Endothelial cell of umbilical vein (primary cell): ENCODE data around the gene DLGAP4.

Experiments used
- EZH2 ChIP-seq: IDR thresholded peaks from 2 replicates; pipeline ENCODE4 v1.6.1; 2012; ENCODE audit warnings: borderline replicate concordance, low read depth, mild to moderate bottlenecking, moderate library complexity, low read length, inconsistent platforms; ENCODE audit not compliant: severe bottlenecking
- GATA2 ChIP-seq: IDR thresholded peaks from 2 replicates; pipeline ENCODE4 v1.7.0; 2011; ENCODE audit warnings: low read depth, mild to moderate bottlenecking, moderate library complexity, mixed read lengths, low read length; ENCODE audit not compliant: insufficient read length, insufficient read depth
- POLR2A ChIP-seq: IDR thresholded peaks from 2 replicates; pipeline ENCODE4 v1.6.1; 2012; ENCODE audit warnings: low read depth, mild to moderate bottlenecking, control low read depth, low read length
- POLR2AphosphoS5 ChIP-seq: IDR thresholded peaks from 2 replicates; pipeline ENCODE4 v1.6.1; 2012; ENCODE audit warnings: low read depth, mild to moderate bottlenecking, control low read depth, low read length, moderate library complexity; ENCODE audit not compliant: insufficient read depth
- TF ChIP-seq, protein P1 (sequence below), 2 donors: IDR thresholded peaks; 1 replicate in 1 of 2; 2 replicates in 1 of 2; pipeline ENCODE4 v1.5.1; 2011; ENCODE audit warnings: low read length in 2 of 2, mild to moderate bottlenecking in 2 of 2, moderate library complexity in 2 of 2, control low read depth in 1 of 2, inconsistent platforms in 1 of 2, low read depth in 1 of 2; ENCODE audit not compliant: insufficient read depth in 1 of 2; ENCODE audit errors: extremely low read depth in 1 of 2
- TF ChIP-seq, protein P2 (sequence below): IDR thresholded peaks from 2 replicates; pipeline ENCODE4 v1.6.1; 2011; ENCODE audit not compliant: insufficient read depth, insufficient read length

DNA sequence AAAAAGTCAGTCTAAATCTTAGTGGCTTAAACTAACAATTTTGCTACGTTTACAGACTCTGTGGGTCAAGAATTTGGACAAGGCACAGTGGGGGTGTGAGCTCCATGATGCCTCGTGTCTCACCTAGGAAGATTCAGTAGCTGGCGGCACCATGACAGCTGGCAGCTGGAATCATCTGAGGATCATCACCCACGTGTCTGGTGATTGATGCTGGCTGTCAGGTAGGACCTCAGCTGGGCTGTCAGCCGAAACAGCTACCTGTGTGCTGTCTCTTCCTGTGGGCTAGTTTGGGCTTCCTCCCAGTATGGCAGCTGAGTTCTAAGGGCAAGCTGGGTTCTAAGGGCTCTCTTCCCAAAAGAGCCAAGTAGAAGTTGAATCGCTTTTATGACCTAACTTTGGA lies 26.4 kb upstream of the DLGAP4 start:
- TF ChIP-seq, protein P1, sequence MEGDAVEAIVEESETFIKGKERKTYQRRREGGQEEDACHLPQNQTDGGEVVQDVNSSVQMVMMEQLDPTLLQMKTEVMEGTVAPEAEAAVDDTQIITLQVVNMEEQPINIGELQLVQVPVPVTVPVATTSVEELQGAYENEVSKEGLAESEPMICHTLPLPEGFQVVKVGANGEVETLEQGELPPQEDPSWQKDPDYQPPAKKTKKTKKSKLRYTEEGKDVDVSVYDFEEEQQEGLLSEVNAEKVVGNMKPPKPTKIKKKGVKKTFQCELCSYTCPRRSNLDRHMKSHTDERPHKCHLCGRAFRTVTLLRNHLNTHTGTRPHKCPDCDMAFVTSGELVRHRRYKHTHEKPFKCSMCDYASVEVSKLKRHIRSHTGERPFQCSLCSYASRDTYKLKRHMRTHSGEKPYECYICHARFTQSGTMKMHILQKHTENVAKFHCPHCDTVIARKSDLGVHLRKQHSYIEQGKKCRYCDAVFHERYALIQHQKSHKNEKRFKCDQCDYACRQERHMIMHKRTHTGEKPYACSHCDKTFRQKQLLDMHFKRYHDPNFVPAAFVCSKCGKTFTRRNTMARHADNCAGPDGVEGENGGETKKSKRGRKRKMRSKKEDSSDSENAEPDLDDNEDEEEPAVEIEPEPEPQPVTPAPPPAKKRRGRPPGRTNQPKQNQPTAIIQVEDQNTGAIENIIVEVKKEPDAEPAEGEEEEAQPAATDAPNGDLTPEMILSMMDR (IDR thresholded peaks at IDR 0.05; ENCODE audit: extremely low read depth in 1 of 2, insufficient read depth in 1 of 2, low read depth in 1 of 2, low read length in 2 of 2) = no peak
- TF ChIP-seq POLR2AphosphoS5 (no peak), EZH2 (no peak), POLR2A (no peak), GATA2 (no peak)
- TF ChIP-seq, protein P2, sequence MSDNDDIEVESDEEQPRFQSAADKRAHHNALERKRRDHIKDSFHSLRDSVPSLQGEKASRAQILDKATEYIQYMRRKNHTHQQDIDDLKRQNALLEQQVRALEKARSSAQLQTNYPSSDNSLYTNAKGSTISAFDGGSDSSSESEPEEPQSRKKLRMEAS = no peak
